Spleen (tissue), 11 donors: Measurements from ENCODE around the gene YARS1. TPM values are rescaled to one million over a fixed set of nuclear protein-coding genes. Genes with fewer than 3 reads are reported as not detected.

ENCODE experiments used
- DNase-seq: peaks from one replicate; pipeline ENCODE4 v3.0.0-alpha.2; 2020
- H3K27ac ChIP-seq, 8 donors: fragments of 200-600 bp; sonication (generic) in 7 of 8; 1 replicate in 4 of 8; 2 replicates in 4 of 8; pipeline versions ENCODE4 v1.5.0 to v1.8.0; 2016 to 2021; ENCODE audit warnings: inconsistent platforms in 4 of 8, mild to moderate bottlenecking in 4 of 8, moderate library complexity in 1 of 8
- H3K27me3 ChIP-seq, 7 donors: fragments of 200-600 bp; sonication (generic) in 6 of 7; replicated peaks in 1 of 7; 1 replicate in 4 of 7; 2 replicates in 3 of 7; pipeline versions ENCODE4 v1.5.0 to v1.8.0; 2016 to 2021; ENCODE audit warnings: inconsistent platforms in 3 of 7, mild to moderate bottlenecking in 1 of 7
- H3K36me3 ChIP-seq, 6 donors: fragments of 200-600 bp; sonication (generic) in 5 of 6; 1 replicate in 4 of 6; 2 replicates in 2 of 6; pipeline versions ENCODE4 v1.5.0 to v1.8.0; 2016 to 2021; ENCODE audit warnings: inconsistent platforms in 2 of 6
- H3K4me1 ChIP-seq, 6 donors: fragments of 200-600 bp; sonication (generic) in 5 of 6; 1 replicate in 3 of 6; 2 replicates in 3 of 6; pipeline versions ENCODE4 v1.5.0 to v1.8.0; 2016 to 2021; ENCODE audit warnings: inconsistent platforms in 3 of 6
- H3K4me3 ChIP-seq, 8 donors: fragments of 200-600 bp; sonication (generic) in 7 of 8; 1 replicate in 4 of 8; 2 replicates in 4 of 8; pipeline versions ENCODE4 v1.5.0 to v1.8.0; 2016 to 2021; ENCODE audit warnings: inconsistent platforms in 4 of 8, mild to moderate bottlenecking in 4 of 8, moderate library complexity in 2 of 8
- H3K9me3 ChIP-seq, 8 donors: fragments of 200-600 bp; sonication (generic) in 7 of 8; 1 replicate in 4 of 8; 2 replicates in 4 of 8; pipeline versions ENCODE4 v1.5.0 to v1.8.0; 2016 to 2021; ENCODE audit warnings: inconsistent platforms in 4 of 8
- CTCF ChIP-seq, 11 experiments: fragments of 200-600 bp in 7 of 11; fragments of 450-650 bp in 4 of 11; sonication (generic) in 4 of 11; IDR thresholded peaks in 8 of 11; conservative IDR thresholded peaks in 3 of 11; 1 replicate in 7 of 11; 2 replicates in 4 of 11; pipeline versions ENCODE4 v1.4.0 to v1.8.0; 2016 to 2021; ENCODE audit warnings: antibody characterized with exemption in 11 of 11, inconsistent platforms in 4 of 11, mild to moderate bottlenecking in 1 of 11
- POLR2A ChIP-seq, 3 donors: fragments of 450-650 bp; IDR thresholded peaks; one replicate each; pipeline ENCODE4 v1.5.1; 2017; ENCODE audit warnings: antibody characterized with exemption in 3 of 3, mild to moderate bottlenecking in 1 of 3
- POLR2AphosphoS5 ChIP-seq, 3 donors: sonication (generic); formaldehyde crosslinking; IDR thresholded peaks; one replicate each; pipeline ENCODE4 v1.5.1; 2017; ENCODE audit warnings: antibody characterized with exemption in 3 of 3
- WGBS, 5 donors: extraction: QIAGEN DNeasy Blood & Tissue Kit in 3 of 5; methylation state at CpG; one replicate each; pipeline versions ENCODE4 v1.1.5 to v1.1.7; 2013 to 2018; 5-methylcytosine and 5-hydroxymethylcytosine counted together
- intact Hi-C: fragments of 100-400 bp; cut with DNase I; formaldehyde crosslinking; loops from one replicate; pipeline ENCODE4 v1.15.0; 2023; ENCODE audit warnings: low total_unique reads
- polyA plus RNA-seq, 3 donors: library from polyadenylated mRNA; stranded (reverse); fragments of 200-250 nt; gene quantifications; one replicate each; pipeline ENCODE4 v1.2.1, GENCODE V29; 2013
- total RNA-seq, 7 donors: library from RNA; depleted of rRNA in 3 of 7; stranded (reverse); fragments of >200 nt in 3 of 7; fragmentation: NEBNext Ultra II Directional in 4 of 7; extraction: Animal tissue kit (Norgen Biotek cat#: 25700) in 4 of 7; gene quantifications; one replicate each; pipeline versions ENCODE4 v1.1.0 to v1.2.1, GENCODE V29; 2016 to 2021
- donor health status: healthy with polysubstance abuse.
- donor health status: DM: no; HTN: no; CAD: no; lungs with moderate emphysema.
- donor health status: DM: no; HTN: no; CAD: no.
- donor health status: Bipolar disorder and iron deficiency.
- donor health status: healthy.
- donor health status: DM: no; HTN: no; CAD: no.
- donor health status: DM: yes; HTN: yes; CAD: no.

Gene YARS1
- total and polyA plus RNA-seq, 10 donors = 25.7 to 112 (median 52.1) TPM

DNA sequence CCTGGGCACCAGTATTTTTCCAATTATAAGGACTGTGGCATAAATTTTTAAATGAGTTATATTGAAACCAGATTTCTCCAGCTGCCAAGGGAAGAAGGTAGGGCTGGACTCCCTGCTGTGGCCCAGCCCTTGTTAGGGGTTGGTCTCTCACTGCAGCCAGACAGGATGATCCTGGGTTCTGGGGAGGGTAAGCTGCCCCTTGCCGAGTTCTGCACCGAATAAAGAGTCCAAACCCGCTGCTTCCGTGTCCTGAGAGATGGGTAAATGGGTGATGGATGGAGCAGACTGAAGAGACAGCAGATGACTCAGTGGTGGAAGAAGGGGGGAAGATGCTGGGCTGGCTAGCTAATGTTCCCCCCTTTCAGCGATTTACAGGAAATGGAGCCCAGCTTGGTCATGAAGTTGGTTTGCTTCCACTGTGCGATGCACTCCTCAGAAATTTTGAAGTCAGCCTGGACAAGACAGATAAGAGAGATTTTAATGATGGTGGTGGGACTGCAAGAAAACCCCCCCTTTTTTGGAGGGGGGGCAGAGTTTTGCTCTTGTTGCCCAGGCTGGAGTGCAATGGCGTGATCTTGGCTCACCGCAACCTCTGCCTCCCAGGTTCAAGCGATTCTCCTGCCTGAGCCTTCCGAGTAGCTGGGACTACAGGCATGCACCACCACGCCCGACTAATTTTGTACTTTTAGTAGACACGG is 41.4 kb downstream of the YARS1 start:
- Histone ChIP-seq H3K4me1 (peaks cover 0 to 18% (median 3%) of the 10 kb centered on the region in 6 donors), H3K27ac (peak overlapping the region in 1 of 8 donors; percentile 1), H3K9me3 (no peaks in the 10 kb centered on the region), H3K36me3 (peaks cover 4 to 75% (median 67%) of the 10 kb centered on the region in 6 donors), H3K4me3 (no peak overlapping the region), H3K27me3 (no peaks in the 10 kb centered on the region)
- DNase-seq = no peak
- WGBS, 5 donors = 71 to 84% (median 77%) methylated on average over 13 of the region's 13 CpGs
- no peak for TF ChIP-seq POLR2A (IDR thresholded peaks at IDR 0.05)
- no peak for TF ChIP-seq POLR2AphosphoS5 (IDR thresholded peaks at IDR 0.05)
- TF ChIP-seq CTCF (IDR thresholded peaks at IDR 0.05 in 8 of 11, conservative IDR thresholded peaks at IDR 0.05 in 3 of 11) = no peak
- intact Hi-C loops = no loop called here

DNA sequence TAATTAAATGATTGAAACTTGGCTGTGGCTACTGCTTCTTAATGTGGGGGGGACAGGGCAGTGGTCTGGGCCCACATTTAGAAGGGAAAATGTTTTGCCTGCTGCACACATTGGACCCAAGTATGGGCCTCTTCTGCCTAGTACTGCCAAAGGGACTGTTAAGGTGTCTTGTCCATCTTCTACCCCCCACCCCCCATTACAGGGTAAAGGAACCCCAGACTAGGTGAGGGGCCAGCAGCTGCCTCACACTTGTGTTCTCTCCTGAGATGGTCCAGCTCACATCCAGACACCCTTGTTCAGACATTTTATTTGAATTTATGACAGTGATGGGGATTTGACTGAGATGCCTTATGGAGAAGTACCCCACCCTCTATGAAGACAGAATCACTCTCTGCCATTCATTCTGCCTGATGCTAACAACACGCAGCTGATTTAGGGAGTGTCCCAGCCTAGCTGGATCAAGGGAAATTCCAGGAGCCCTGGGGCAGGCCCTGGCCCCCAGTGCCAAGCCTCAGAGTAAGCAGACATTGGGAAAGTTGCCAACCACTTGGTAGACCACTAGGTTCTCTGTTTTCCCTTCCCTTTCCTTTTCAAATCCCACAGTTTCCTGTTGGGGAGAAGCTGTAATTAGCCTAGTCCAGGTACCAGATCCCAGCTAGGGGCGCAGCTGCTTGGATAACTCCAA is 42.1 kb downstream of the YARS1 start:
- intact Hi-C loops = loop anchor here (5.0 kb wide), 1 partner anchor 63 kb away; no protein-coding TSS in a partner anchor
- Histone ChIP-seq H3K4me1 (peaks cover 0 to 18% (median 3%) of the 10 kb centered on the region in 6 donors), H3K36me3 (peaks cover 4 to 68% (median 60%) of the 10 kb centered on the region in 6 donors), H3K9me3 (no peaks in the 10 kb centered on the region), H3K27me3 (no peaks in the 10 kb centered on the region), H3K4me3 (no peak overlapping the region), H3K27ac (peak overlapping the region in 1 of 8 donors; percentile 1)
- WGBS, 5 donors = 40 to 53% (median 44%) methylated on average over 2 of the region's 2 CpGs
- no peak for TF ChIP-seq POLR2AphosphoS5 (IDR thresholded peaks at IDR 0.05)
- no peak for TF ChIP-seq CTCF (IDR thresholded peaks at IDR 0.05 in 8 of 11, conservative IDR thresholded peaks at IDR 0.05 in 3 of 11)
- no peak for TF ChIP-seq POLR2A (IDR thresholded peaks at IDR 0.05)
- no peak for DNase-seq

- TF ChIP-seq POLR2A (IDR thresholded peaks at IDR 0.05) (no peak), POLR2AphosphoS5 (IDR thresholded peaks at IDR 0.05) (no peak)
- H3K27ac ChIP-seq = no peak overlapping the region
- peaks cover 4 to 62% (median 54%) of the 10 kb centered on the region in 6 donors for H3K36me3 ChIP-seq
- no peaks in the 10 kb centered on the region for H3K9me3 ChIP-seq
- H3K4me3 ChIP-seq = no peak overlapping the region
- no peaks in the 10 kb centered on the region for H3K27me3 ChIP-seq
- intact Hi-C loops = loop anchor here (5.0 kb wide), 1 partner anchor 62 kb away; no protein-coding TSS in a partner anchor
- peaks cover 0 to 18% (median 3%) of the 10 kb centered on the region in 6 donors for H3K4me1 ChIP-seq
- no peak for DNase-seq
Observed at GRCh38 chr1:32774464-32774808, 42.7 kb downstream of the YARS1 start.

DNA sequence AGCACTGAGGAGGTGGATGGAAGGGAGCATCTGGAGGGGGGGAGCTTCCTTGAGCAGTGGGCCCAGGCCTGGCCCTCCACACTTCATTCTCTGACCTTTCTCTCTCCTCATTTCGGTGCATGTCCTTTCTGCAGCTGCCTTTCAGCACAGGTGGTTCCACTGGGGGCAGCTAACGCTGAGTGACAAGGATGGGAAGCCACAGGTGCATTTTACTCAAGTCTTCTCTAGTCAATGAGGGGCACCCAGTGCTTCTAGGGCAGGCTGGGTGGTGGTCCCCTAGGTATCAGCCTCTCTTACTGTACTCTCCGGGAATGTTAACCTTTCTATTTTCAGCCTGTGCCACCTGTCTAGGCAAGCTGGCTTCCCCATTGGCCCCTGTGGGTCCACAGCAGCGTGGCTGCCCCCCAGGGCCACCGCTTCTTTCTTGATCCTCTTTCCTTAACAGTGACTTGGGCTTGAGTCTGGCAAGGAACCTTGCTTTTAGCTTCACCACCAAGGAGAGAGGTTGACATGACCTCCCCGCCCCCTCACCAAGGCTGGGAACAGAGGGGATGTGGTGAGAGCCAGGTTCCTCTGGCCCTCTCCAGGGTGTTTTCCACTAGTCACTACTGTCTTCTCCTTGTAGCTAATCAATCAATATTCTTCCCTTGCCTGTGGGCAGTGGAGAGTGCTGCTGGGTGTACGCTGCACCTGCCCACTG is 43.2 kb downstream of the YARS1 start:
- DNase-seq = no peak
- intact Hi-C loops = loop anchor here (5.0 kb wide), 1 partner anchor 62 kb away; no protein-coding TSS in a partner anchor
- no peak for TF ChIP-seq CTCF (IDR thresholded peaks at IDR 0.05 in 8 of 11, conservative IDR thresholded peaks at IDR 0.05 in 3 of 11)
- TF ChIP-seq POLR2AphosphoS5 (IDR thresholded peaks at IDR 0.05) = peak in 1 of 3 donors; percentile 16
- H3K36me3 ChIP-seq = peaks cover 1 to 57% (median 49%) of the 10 kb centered on the region in 6 donors
- H3K27ac ChIP-seq = peak overlapping the region in 2 of 8 donors; percentile 2 to 20
- no peaks in the 10 kb centered on the region for H3K9me3 ChIP-seq
- H3K4me1 ChIP-seq = peaks cover 0 to 18% (median 3%) of the 10 kb centered on the region in 6 donors
- H3K27me3 ChIP-seq = no peaks in the 10 kb centered on the region
- WGBS, 5 donors = 84 to 96% (median 93%) methylated on average over 6 to 7 of the region's 7 CpGs
- H3K4me3 ChIP-seq = no peak overlapping the region
